ENCODE data around the gene MICAL3.

The MICAL3 gene

GRCh38 chr22:17822087-17822486, 202.3 kb downstream of the MICAL3 start:
- TF ChIP-seq, protein P1, sequence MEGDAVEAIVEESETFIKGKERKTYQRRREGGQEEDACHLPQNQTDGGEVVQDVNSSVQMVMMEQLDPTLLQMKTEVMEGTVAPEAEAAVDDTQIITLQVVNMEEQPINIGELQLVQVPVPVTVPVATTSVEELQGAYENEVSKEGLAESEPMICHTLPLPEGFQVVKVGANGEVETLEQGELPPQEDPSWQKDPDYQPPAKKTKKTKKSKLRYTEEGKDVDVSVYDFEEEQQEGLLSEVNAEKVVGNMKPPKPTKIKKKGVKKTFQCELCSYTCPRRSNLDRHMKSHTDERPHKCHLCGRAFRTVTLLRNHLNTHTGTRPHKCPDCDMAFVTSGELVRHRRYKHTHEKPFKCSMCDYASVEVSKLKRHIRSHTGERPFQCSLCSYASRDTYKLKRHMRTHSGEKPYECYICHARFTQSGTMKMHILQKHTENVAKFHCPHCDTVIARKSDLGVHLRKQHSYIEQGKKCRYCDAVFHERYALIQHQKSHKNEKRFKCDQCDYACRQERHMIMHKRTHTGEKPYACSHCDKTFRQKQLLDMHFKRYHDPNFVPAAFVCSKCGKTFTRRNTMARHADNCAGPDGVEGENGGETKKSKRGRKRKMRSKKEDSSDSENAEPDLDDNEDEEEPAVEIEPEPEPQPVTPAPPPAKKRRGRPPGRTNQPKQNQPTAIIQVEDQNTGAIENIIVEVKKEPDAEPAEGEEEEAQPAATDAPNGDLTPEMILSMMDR (IDR thresholded peaks at IDR 0.05; ENCODE audit: low read depth, low read length, missing control alignments), result no peak
- no peak for DNase-seq (ENCODE audit: extremely low read depth, low read depth)
- no peak overlapping the region for H3K4me3 ChIP-seq (replicated peaks; ENCODE audit: low read depth, low read length)

- DNase-seq (ENCODE audit: extremely low read depth, low read depth), result no peak
- H3K4me3 ChIP-seq (replicated peaks; ENCODE audit: low read depth, low read length), result no peak overlapping the region
- TF ChIP-seq, protein P1 (IDR thresholded peaks at IDR 0.05; ENCODE audit: low read depth, low read length, missing control alignments), result no peak
Measured at GRCh38 chr22:17820879-17821439, 203.4 kb downstream of the MICAL3 start.

DNA sequence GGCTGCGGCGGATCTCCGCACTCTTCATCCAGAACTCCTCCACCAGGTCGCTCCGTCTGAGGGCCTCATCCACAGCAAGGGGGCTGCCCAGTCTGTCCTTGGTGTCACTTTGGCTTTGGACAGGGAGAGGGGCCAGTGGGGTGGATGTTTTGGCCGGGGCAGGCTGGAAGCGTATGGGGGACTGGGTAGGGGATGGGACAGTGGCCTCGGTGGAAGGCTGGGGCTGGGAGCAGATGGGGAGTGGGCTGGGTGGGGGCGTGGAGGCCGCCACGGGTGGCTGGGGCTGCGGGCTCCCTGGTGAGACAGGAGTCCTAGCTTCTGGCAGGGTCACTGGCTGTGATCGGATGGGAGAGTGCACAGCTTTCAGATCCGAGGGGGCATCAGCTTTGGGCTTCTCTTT, 205.7 kb downstream of the MICAL3 start:
- no peak overlapping the region for H3K4me3 ChIP-seq (replicated peaks; ENCODE audit: low read depth, low read length)
- no peak for DNase-seq (ENCODE audit: extremely low read depth, low read depth)
- TF ChIP-seq, protein P1 (IDR thresholded peaks at IDR 0.05; ENCODE audit: low read depth, low read length, missing control alignments), result no peak

DNA sequence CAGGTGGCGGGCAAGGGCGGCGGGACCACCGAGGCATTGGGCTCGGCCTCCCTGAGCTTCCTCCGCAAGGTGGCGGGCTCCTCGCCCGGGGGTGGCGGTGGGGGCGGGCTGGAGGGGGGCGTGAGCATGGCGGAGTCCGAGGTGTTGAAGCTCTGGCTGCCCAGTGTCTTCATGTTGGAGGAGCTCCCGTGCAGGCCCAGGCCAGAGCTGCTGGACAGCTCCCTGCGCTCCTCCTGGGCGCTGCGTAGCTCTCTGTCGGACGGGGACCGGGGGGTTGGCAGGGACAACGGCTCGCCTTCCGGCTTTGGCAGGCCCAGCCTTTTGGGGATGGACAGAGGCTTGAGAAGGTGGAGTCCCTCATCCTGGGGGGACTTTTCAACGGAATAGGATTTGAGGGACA, 206.2 kb downstream of the MICAL3 start:
- no peak overlapping the region for H3K4me3 ChIP-seq (replicated peaks; ENCODE audit: low read depth, low read length)
- no peak for DNase-seq (ENCODE audit: extremely low read depth, low read depth)
- TF ChIP-seq, protein P1 (IDR thresholded peaks at IDR 0.05; ENCODE audit: low read depth, low read length, missing control alignments), result no peak

GRCh38 chr22:17817511-17818065, 206.8 kb downstream of the MICAL3 start:
- H3K4me3 ChIP-seq (replicated peaks; ENCODE audit: low read depth, low read length), result no peak overlapping the region
- no peak for DNase-seq (ENCODE audit: extremely low read depth, low read depth)
- TF ChIP-seq, protein P1 (IDR thresholded peaks at IDR 0.05; ENCODE audit: low read depth, low read length, missing control alignments), result no peak

GRCh38 chr22:17817079-17817478, 207.3 kb downstream of the MICAL3 start:
- H3K4me3 ChIP-seq (replicated peaks; ENCODE audit: low read depth, low read length), result no peak overlapping the region
- TF ChIP-seq, protein P1 (IDR thresholded peaks at IDR 0.05; ENCODE audit: low read depth, low read length, missing control alignments), result no peak
- DNase-seq (ENCODE audit: extremely low read depth, low read depth), result no peak

- H3K4me3 ChIP-seq (replicated peaks; ENCODE audit: low read depth, low read length), result no peak overlapping the region
- TF ChIP-seq, protein P1 (IDR thresholded peaks at IDR 0.05; ENCODE audit: low read depth, low read length, missing control alignments), result no peak
- no peak for DNase-seq (ENCODE audit: extremely low read depth, low read depth)
Measured at GRCh38 chr22:17816649-17817048, 207.7 kb downstream of the MICAL3 start.

All from HFF-Myc (cell line).